ENCODE measurements around the gene CD200R1.

Gene CD200R1

GRCh38 chr3:112974894-112975293, at the start of gene CD200R1:
Gene CD200R1 (minus strand): TSS chr3:112975103. CDS start chr3:112974857, 246 bp downstream.
- no peak for DNase-seq (ENCODE audit: low read depth)

DNA sequence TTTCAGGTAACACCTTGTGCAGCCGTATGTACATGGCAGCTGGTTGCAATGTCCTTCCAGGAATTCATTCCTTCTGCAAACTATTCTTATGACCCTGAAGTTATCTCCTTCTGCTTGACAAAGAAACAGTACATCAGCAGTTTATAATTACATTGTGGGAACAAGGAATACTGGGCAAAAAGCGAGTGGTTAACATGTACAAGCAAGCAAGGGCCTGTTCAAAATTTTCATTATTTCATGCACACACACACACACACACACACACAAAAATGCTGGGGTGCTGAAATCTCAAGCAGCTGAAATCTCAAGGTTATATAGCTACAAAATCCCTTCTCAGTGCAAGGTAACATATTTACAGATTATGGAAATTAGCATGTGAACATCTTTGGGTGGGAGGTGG, 46.6 kb upstream of the CD200R1 start:
- no peak for DNase-seq (ENCODE audit: low read depth)

DNA sequence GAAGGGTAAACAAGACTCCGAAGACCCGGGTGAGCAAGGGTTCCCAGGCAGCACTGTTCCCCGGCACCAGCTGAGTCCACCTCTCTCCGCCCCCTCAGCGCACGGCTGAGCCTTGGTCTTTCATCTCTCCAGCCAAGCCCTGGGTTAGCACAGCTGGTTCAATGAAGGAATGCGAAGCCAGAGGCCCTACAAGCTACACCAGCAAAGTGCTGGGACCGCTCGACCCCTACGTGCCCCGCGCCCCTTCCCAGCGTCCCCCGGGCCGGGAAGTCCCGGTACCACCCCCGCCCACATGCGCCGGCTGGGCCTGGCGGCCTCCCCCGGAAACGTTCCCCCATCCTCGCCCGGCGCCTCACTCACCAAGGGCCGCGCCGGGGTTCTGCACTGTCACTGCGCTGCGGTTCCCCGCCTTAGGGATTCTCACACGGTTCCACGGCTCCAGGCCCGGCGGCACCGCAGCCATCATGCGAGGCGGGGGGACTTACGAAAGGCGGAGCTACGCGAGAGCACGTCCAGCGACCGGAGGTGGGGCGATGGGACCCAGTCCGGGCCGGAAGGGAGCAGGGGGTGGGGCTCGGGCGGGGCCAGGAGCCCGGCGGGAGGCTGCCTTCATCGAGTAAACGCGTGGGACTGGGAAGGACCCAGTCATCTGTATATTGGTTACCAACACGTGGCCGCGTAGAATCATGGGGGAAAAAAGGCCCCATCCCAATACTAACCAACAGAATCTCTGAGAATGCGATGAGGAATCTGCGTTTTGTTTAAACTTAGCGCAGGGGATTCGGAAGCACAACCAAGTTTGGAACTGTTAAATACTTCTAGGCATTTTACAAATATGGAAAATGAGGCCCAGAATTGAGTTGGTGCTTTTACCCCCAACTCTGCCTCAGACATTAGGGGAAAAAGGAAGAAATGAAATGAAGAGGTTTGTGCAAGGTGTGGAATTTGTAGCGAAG, 44.6 kb upstream of the CD200R1 start:
- peak; percentile 94 for DNase-seq (ENCODE audit: low read depth)

DNA sequence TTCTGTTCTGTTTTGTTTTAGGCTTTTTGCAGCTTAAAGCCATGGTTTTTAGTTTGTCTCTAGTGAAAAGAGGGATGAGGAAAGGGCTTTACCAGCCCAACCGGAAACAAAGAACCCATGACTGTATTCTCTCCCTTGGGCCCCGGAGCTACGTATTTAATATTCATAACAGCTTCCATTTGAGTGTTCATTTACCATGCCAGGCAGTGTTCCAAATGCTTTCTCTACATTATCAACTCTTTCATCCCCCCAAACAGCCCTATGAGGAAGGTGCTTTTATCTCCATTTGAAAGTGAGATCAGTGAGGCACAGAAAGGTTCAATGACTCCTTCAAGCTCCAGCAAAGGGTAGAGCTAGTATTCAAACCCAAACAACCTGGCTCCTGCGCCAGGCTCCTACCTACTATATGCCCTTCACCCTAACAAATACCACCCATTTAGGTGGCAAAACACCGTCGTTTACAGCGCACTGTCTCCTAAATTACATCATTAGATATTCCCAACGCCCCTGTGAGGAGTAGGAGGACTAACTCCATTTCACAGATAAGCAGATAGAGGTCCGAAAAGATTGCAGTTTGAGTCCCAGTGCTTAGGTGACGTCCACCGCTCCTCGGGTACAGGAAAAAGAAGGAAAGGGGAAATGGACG, 43.8 kb upstream of the CD200R1 start:
- DNase-seq (ENCODE audit: low read depth): peak; percentile 52

- DNase-seq (ENCODE audit: low read depth): no peak
Observed at GRCh38 chr3:113013593-113013992, 38.7 kb upstream of the CD200R1 start.

DNA sequence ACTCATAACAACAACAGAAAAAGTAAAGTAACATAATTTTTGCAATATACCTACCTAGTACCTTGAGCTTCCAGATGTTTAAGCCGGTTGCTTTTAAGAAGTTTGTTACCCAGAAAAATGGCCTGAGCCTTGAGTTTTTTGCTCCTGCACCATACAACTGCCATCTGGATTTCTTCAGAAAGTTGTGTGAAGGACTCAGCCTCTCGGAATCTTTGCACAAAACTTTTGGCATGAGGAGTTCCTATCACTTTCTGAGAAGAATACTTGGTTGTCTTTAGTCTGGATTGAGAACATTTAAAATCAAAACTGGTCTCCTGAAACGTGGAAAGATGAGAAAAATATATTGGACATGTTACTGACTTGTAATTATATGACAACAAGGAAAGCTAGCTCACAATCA, 33.2 kb upstream of the CD200R1 start:
- peak; percentile 23 for DNase-seq (ENCODE audit: low read depth)

DNA sequence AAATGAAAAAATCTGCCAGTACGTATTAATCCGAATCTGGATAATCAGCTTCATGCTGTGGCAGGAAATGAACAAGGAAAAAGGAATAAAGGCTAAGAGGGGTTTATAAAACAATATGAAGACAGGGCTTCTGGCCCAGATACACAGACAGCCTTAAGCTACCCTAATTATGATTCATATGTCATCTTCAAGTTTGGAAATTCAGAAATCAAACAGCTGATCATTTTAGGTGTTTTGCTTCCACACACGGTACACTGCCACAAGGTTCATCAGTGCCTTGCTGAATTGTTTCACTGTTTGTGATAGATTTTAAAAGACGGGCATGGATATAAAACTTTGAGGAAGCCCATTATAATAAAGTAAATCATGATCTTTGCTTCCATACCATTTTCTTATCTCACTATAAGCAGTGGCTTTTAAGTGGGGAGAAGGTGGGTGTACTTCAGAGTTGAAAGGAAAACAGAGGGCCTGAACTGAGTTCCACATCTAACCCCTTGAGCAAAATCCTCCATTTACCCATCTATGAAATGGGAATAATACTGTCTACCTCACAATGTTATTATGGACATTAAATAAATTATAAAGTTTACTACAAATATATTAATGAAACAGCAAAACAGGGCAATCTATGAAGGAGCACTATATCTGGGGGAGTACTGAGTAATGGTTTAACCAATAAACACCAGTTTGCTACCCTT, 31.6 kb upstream of the CD200R1 start:
- no peak for DNase-seq (ENCODE audit: low read depth)

DNA sequence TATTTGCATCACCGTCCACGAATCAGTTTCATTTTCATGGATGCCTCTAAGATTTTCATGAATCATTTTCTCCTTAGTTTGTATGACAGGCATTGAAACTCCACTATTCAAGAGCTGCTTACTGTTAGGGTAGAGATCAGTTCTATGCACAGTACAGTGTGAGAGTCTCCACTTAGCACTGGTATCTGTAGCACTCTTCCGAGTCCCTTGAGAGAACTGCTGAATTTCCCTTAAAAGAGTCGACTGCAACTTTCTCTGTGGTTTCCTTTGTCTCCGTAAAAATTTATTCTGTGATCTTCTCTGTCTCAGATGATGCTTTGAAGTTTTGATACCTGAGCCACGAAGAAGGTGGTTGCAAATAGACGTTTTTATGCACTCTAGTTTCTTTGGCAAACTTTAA, 30.7 kb upstream of the CD200R1 start:
- DNase-seq (ENCODE audit: low read depth): no peak

DNA sequence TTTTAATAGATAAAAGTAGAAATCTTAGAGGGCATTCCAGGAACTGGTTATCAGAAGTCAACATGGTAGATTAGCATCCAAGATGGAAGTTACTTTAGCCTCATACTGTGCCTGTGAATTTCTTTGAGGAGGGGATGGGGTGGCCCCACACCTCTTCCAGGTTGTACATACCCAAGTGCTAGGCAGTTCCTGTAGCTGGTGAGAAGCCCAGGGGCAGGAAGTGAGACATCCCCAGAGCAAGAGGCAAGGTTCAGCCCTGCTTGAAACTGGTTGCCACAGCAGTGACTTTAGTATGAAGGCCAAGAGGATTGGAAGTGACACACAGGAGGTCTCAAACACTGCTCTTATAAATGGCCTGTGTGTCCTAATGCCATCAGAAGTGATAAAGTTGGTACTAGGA, 27.8 kb upstream of the CD200R1 start:
- no peak for DNase-seq (ENCODE audit: low read depth)

DNA sequence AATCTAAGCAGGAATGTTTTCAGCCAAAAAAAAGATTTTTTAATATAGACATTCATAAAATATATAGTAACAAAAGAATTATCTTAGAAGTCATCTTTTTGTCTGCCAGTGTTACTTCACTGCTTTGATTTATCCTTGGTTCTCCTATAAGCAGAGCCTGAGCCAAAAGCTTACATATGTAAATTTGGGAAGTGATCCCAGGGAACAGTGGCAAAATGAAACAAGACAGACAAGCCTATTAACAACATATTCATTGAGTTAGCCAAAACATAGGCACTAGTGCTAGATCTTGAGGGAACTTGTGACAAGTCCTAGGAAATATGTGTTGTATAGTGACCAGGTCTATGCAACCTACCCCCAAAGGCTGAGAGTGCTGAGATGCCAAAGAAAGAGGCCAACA, 27.1 kb upstream of the CD200R1 start:
- no peak for DNase-seq (ENCODE audit: low read depth)

DNA sequence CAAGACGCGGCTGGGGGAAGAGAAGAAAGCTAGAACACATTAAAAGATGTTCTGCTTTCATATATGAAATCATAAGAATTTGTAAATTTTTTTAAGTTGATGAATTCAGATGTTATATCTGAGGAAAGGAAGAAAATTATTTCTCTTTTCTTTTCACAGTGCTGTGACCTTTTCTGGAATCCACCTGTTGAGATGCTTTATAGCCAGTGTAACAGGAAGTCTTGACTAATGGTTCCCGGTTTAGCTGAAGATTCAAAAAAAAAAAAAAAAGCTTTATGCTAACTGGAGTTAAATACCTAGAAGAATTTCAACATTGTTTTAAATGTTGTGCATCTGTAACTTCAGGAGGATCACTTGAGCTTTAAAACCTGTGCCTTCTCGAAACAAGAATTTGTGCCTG, 25.8 kb upstream of the CD200R1 start:
- no peak for DNase-seq (ENCODE audit: low read depth)

DNA sequence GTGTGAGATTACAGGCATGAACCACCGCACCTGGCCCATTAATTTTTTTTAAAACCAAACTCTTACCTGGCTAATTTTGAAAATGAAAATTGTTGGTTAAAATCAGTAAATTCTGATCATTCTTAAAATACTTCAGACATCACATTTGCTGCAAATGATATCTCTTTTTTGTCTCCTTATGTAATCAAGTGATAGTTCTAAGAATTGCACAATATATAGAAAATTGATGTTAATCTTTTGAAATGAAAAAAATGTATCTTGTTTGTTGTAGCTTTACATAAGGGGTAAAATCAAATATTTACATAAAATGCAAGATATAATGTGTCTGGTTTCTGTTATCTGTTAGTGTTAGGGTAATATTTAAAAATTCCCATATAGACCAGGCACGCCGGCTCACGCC, 20.9 kb upstream of the CD200R1 start:
- no peak for DNase-seq (ENCODE audit: low read depth)

GRCh38 chr3:112990672-112991602, 16.0 kb upstream of the CD200R1 start, which contains the start of gene GTPBP8:
Gene GTPBP8 (plus strand): TSS chr3:112990984. CDS start chr3:112991000, 16 bp downstream.
- peak; percentile 81 for DNase-seq (ENCODE audit: low read depth)

DNA sequence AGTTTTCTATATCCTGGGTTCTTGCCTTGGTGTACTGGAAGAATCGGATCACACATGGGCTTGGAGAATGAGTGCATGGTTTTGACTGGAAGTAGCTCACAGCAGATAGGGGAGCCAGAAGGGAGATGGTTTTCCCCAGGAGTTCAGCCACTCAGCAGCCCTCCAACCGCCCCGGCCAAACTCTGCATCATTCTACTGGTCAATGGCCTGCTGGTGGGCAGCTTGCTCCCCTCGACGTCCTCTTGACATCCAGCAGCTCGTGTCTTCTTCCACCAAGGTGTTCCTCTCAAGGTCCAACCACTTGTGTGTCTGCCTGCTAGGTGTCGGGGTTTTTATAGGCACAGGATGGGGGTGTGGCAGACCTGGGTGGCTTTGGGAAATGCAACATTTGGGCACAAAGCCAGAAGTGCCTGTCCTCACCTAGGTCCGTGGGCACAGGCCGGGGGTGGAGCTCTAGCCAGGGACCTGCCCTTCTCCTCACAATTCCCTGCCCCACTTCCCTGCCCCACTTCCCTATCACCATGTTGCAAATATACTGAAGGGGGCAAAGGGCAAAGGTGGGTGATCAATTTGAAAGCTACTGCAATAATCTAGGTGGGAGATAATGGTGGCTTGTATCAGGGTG, 12.9 kb upstream of the CD200R1 start:
- DNase-seq (ENCODE audit: low read depth): no peak

GRCh38 chr3:112984485-112984884, 9.6 kb upstream of the CD200R1 start:
- peak; percentile 40 for DNase-seq (ENCODE audit: low read depth)

GRCh38 chr3:112982710-112983109, 7.8 kb upstream of the CD200R1 start:
- no peak for DNase-seq (ENCODE audit: low read depth)

- no peak for DNase-seq (ENCODE audit: low read depth)
Observed at GRCh38 chr3:112980080-112980479, 5.2 kb upstream of the CD200R1 start.

DNA sequence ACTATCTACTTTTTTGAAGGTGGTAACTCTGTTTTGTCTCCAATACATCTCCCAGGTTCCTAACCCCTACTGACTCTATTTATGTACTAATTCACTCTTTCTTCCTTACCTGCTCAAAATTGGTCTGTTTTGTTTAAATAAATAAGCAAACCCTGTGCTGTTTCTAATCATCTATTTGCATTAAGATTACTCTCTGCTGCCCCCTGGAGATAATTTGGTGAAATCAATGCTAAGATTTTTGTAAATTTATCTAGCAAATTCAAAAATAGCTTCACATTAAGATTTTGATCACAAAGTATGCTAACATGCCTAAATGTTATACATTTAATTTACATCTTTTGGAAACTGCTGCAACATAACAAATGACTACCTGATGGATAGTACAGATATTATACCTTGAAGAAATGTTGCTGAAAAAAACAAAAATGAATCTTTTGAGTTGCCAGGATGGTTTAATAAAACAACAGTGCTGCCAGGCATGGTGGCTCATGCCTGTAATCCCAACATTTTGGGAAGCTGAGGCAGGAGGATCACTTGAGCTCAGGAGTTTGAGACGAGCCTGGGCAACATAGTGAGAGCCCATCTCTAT, 4.4 kb upstream of the CD200R1 start:
- DNase-seq (ENCODE audit: low read depth): peak; percentile 16

- no peak for DNase-seq (ENCODE audit: low read depth)
Observed at GRCh38 chr3:112976953-112977352, 2.0 kb upstream of the CD200R1 start.

DNA sequence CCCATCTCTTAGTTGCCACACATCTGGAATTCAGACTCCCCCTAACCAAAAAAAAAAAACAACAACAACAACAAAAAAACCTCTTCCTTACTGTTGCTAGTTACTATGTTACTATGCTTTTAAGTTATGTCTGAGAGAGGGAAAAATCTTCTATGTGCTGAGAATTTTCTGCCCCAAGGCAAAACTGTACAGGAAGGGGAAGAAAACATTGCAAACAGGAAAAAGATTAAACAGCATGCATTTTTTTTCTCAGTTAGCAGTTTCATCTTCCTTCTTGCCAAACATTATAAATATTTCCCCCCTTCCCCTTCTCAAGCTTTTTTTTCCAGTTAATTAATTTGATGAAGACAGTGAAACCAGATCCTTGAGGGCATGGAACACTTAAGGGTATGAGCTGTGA, 1.1 kb upstream of the CD200R1 start:
- DNase-seq (ENCODE audit: low read depth): no peak

DNA sequence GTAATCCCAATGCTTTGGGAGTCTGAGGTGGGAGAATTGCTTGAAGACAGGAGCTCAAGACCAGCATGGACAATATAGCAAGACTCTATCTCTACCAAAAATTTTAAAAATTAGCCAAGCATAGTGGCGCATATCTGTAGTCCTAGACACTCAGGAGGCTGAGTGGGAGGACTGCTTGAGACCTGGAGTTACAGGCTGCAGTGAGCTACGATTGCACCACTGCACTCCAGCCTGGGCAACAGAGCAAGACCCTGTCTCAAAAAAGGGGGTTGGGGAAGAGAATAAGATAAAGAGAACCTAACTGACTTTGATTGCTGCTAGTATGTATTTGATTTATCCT, 755 bp downstream of the CD200R1 start:
- DNase-seq (ENCODE audit: low read depth): no peak

All from fibroblast of gingiva (primary cell).